NCI-H1417 (cell line): ENCODE results near the gene LIMS2.

Source experiments
- DNase-seq, 3 experiments: peaks; one replicate each; lab custom pipeline; 2025; lab: John Stamatoyannopoulos, UW

Gene LIMS2

GRCh38 chr2:127675331-127676261 is at the start of gene LIMS2:
Gene LIMS2, minus strand, starts transcription at chr2:127675530. Its CDS starts 506 bp downstream, at chr2:127675024.
- peak; percentile 15 to 65 (median 33) for DNase-seq

DNA sequence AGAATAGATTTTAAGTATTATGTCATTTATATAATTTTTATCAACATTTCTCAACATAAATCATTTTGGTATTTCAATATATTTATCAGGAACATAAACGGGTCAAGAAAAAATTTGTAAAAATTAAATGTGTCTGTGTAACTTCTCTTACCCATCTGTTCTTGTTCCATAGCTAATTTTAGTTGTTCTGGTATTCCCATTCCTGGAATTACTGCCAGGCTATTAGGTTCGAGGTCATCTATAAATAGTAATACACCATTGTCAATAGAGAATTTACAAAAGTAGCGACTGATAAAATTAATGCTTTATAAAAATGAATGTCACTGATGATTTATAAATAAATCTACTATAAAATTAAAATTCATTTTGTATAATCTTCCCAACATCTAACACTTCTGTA is 47.5 kb upstream of the LIMS2 start:
- DNase-seq, result no peak

DNA sequence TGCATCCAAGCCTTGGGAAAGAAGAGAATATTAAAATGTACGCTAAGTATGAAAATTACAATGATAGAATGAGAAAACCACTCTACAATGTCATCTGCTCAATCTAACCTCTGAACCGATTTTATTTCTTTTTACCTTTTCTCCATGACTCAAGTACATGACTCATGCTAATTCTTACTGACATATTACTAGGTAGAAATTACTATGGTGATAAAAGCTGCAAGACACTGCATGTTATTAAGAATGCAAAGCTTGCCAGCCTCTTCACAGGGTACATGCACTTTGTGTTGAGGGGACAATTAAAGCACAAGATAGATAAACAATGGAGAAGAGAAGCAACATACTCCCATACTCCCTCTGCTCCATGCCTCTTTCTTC is 46.6 kb upstream of the LIMS2 start:
- DNase-seq, result no peak

DNA sequence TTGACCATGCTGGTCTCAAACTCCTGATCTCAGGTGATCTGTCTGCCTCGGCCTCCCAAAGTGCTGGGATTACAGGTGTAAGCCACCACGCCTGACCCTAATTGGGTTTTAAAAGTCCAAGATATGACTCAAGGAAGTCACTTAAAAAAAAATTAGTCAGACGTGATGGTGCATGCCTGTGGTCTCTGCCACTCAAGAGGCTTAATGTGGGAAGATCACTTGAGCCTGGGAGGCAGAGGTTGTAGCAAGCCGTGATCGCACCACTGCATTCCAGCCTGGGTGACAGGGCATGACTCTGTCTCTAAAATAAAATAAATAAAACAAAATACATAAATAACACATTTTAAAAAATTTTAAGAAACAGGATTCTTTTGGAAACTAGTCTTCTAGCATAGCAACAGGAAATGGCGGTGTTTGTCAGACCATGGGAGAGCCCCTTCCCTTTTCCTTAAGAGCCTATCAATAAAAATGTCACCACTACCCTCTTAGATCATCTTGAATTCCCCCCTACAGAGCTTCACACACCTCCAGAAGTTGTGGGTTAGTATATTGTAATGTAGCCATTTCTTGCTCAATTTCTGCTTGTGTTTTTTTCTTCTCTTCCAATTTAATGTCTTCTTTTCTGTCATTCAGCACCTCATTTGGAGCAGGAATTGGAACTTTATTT is 46.1 kb upstream of the LIMS2 start:
- DNase-seq, result no peak

GRCh38 chr2:127719301-127720218 is 44.2 kb upstream of the LIMS2 start:
- no peak for DNase-seq

DNA sequence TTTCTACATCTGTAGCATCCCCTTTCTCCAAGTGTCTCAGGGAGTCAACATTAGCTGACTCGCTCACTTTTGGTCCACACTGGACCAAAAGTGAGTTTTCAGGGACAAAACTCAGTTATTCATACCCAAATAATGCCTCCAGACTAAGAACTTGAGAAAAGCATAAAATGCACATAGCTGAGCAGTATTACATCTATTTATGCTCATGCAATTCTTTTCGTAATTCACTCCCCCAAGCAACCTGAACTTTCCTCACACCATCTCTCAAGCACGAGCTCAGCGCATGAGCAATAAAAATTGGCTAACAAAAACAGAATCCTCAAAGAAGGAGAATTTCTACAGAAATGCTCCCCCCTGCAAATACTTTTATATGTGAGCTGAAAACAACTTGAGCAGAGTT is 42.9 kb upstream of the LIMS2 start:
- no peak for DNase-seq

DNA sequence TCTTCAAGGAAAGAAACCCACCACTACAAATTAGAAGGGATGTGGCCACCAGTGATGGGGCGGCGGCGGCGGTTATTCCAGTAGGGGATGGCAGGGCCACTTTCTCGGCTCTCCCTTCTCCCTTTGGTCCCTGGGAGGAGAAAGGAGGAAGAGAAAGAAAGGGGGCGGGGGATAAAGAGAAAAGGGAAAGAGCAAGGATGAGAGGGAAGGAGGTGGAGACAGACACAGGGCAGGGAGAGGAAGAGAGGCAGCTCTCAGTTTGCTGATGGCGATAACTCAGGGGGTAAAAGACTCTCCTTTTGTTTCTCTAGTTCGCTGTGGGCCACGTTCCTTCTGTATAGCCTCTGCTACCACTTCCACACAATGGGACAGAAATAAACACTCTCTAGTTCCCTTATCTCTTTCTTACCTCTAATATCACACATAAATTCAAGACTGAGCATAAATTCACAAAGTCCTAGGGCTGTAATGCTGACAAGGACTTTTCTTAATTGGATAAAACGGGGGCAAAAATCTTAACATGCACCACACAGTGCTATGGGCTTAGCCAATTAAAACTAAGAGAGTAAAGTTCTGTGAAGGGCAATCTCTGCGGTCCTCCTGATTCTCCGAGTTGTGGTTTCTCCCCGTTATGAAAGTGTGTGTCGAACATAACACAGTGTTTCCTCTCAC is 40.6 kb upstream of the LIMS2 start:
- DNase-seq, result no peak

DNA sequence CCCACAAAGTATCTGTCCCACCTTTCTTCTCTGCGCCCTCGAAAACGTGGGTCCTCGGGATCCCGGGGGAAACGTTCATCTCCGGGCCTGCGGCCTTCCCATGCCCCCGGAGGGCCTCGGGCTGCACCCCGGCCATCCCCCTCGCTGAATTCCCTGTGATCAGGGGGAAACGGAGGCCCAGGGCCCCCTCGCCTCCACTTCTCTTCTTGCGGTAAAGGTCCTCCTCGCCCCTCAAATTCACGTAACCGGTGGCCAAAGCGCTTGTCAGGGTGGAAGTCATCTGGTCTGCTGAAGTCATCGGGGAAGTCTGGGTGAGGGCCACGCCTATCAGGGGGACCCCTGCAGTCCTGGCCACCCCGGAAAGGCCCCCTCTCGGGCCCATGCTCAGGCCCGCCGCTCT is 38.2 kb upstream of the LIMS2 start:
- DNase-seq, result no peak

- DNase-seq, result no peak
Measured at GRCh38 chr2:127712999-127713398, 37.7 kb upstream of the LIMS2 start.

- no peak for DNase-seq
Measured at GRCh38 chr2:127709336-127709735, 34.0 kb upstream of the LIMS2 start.

GRCh38 chr2:127707890-127708648 is 32.7 kb upstream of the LIMS2 start:
- no peak for DNase-seq

- no peak for DNase-seq
Measured at GRCh38 chr2:127706215-127706990, 31.1 kb upstream of the LIMS2 start.

- no peak for DNase-seq
Measured at GRCh38 chr2:127705391-127706065, 30.2 kb upstream of the LIMS2 start.

- DNase-seq, result no peak
Measured at GRCh38 chr2:127704641-127705390, 29.5 kb upstream of the LIMS2 start.

DNA sequence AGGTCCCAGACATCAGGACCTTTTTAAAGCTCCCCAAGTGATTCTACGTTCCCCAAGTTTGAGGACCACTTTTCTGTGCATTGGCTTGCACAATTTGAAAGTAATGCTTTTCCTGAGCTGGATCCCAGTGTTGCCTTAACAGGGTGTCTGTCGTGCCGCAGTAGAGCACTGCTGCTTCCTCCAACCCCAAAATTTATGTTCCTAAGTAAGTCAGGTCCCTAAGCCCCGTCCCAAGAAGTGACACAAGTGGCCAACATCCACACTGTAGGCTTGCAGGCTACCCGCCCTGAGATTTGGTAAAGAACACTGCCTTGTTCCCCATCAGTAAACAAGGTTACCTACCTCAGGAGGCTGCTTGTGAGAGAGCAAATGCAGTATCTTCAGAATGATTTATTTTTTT is 28.0 kb upstream of the LIMS2 start:
- DNase-seq, result no peak

- DNase-seq, result no peak
Measured at GRCh38 chr2:127702395-127703009, 27.2 kb upstream of the LIMS2 start.

DNA sequence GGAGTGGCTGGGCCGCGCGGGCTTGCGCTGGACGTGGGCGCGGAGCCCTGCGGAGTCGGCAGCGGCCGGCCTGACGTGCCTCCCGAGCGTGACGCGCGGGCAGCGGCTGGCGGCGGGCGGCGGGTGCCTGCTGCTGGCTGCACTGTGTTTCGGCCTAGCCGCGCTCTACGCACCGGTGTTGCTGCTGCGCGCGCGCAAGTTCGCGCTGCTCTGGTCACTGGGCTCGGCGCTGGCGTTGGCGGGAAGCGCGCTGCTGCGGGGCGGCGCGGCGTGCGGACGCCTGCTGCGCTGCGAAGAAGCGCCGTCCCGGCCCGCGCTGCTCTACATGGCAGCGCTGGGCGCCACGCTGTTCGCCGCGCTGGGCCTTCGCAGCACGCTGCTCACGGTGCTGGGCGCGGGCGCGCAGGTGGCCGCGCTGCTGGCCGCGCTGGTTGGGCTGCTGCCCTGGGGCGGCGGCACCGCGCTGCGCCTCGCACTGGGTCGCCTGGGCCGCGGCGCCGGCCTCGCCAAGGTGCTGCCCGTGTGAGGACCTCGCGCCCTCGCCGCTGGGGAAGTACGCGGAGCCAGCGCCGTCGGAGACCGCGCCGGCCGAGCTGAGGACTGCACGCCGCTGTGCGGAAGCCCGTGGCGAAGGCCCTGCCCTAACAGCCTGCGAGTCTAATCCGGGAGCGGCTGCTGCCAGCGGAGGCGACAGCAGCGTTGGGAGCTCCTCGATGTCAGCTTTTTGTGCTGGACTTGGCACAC is 26.5 kb upstream of the LIMS2 start:
- peak; percentile 68 to 94 (median 87) for DNase-seq
